Measurements from ENCODE around the gene BMF. TPM values are rescaled to one million over a fixed set of nuclear protein-coding genes. Genes with fewer than 3 reads are reported as not detected.
A peak's percentile ranks its signal among the peaks of the same experiment; 100 is the strongest.

BMF gene
- total RNA-seq, 1 experiment from 2014 or later, result 13.2 TPM

DNA sequence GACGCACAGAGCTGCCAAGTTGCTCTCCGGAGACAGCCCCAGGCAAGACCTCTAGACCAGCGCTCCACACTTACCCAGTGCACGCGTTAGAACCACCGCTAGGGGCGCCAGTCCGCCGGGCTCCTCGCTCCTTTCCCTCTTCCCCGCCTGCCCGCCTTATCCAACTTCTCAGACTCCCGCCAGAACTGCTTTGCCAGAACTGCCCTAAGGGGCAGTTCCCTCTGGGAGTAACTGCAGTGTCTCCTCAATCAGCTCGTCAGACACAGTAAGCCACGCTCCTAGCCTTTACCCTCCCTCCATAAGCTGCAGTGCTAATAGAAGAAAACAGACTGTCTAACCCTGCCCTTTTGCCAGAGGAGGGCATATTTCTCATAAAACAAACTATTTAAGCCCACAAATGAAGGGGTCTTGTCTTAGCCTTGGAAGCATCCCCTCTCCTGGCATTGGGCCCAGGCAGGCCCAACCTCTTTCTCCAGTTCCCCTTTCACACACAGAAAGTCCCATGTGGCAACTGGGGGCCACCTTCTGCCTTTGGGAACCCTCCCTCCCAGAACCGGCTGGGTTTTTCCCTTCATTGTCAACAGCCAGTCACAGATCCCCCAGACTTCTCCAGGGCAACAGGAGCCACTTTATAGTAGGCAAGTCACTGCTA lies 3.7 kb downstream of the BMF start:
- H3K4me1 Mint-ChIP-seq, result peaks cover 74 to 80% of the 10 kb centered on the region in 2 experiments
- no peak overlapping the region for H2BK120ac ChIP-seq (ENCODE audit: low read depth, low read length, poor library complexity, severe bottlenecking)

More for the DNA sequence above, 3.7 kb downstream of the BMF start:
- Histone ChIP-seq H2BK5ac (ENCODE audit: insufficient read length, low read length) (no peak overlapping the region), H4K8ac (replicated peaks; ENCODE audit: insufficient read length, low read depth, low read length) (no peak overlapping the region), H2BK20ac (ENCODE audit: low read depth, low read length, poor library complexity, severe bottlenecking) (no peak overlapping the region), H4K20me1 (ENCODE audit: control insufficient read depth, insufficient read depth, insufficient read length) (no peaks in the 10 kb centered on the region), H3K23ac (ENCODE audit: insufficient read length, low read depth, low read length) (no peak overlapping the region), H2AK5ac (ENCODE audit: insufficient read length, low read length) (no peak overlapping the region), H2BK15ac (ENCODE audit: low read depth, low read length) (no peak overlapping the region), H3K9me3 (ENCODE audit: control insufficient read depth, low read depth, low read length) (no peaks in the 10 kb centered on the region), H3K27me3 (ENCODE audit: insufficient read depth, low read length) (no peaks in the 10 kb centered on the region; the same call in 1 of the 2 replicates), H4K5ac (ENCODE audit: insufficient read length, low read depth, low read length) (no peak overlapping the region), H3K27ac (ENCODE audit: insufficient read length, low read depth, low read length) (no peak overlapping the region), H3K79me1 (ENCODE audit: insufficient read depth, low read depth, low read length, poor library complexity, severe bottlenecking) (no peaks in the 10 kb centered on the region), H2AFZ (ENCODE audit: low read length) (no peak overlapping the region), H3K56ac (ENCODE audit: insufficient read length, low read depth, low read length) (no peak overlapping the region), H3K18ac (ENCODE audit: insufficient read length, low read depth, low read length) (no peak overlapping the region), H4K91ac (ENCODE audit: insufficient read length, low read depth, low read length) (no peak overlapping the region), H3K79me2 (ENCODE audit: insufficient read depth, low read length) (no peaks in the 10 kb centered on the region), H3K14ac (ENCODE audit: insufficient read depth, low read length) (no peak overlapping the region), H3T11ph (ENCODE audit: low read length) (no peak overlapping the region), H3K23me2 (ENCODE audit: insufficient read length, low read depth, low read length, poor library complexity, severe bottlenecking) (peaks cover 15% of the 10 kb centered on the region), H3K4me2 (ENCODE audit: insufficient read depth, insufficient read length, low read length) (no peak overlapping the region), H2BK12ac (ENCODE audit: insufficient read length, low read depth, low read length) (no peak overlapping the region), H3K4me1 (ENCODE audit: insufficient read depth, low read length) (peaks cover 41% of the 10 kb centered on the region), H3K9ac (ENCODE audit: extremely low read depth, insufficient read length, low read length) (peak overlapping the region; percentile 25), H3K4ac (ENCODE audit: low read depth, low read length) (no peak overlapping the region)
- Mint-ChIP-seq H3K36me3 (ENCODE audit: insufficient read depth in 1 of 3, low read depth in 3 of 3) (peaks cover 12 to 37% (median 14%) of the 10 kb centered on the region in 3 experiments), H3K4me3 (peak overlapping the region in 1 of 2 experiments; percentile 62; a peak in 4 of 5 replicates), H3K27me3 (ENCODE audit: low read depth) (peaks cover 5% of the 10 kb centered on the region), H3K27ac (peak overlapping the region; percentile 21 to 82 (median 47); a peak in 5 of 7 replicates), H3K9me3 (no peaks in the 10 kb centered on the region; a peak in 1 of 5 replicates)
- peak; percentile 96 for DNase-seq
- TF ChIP-seq, protein P1, sequence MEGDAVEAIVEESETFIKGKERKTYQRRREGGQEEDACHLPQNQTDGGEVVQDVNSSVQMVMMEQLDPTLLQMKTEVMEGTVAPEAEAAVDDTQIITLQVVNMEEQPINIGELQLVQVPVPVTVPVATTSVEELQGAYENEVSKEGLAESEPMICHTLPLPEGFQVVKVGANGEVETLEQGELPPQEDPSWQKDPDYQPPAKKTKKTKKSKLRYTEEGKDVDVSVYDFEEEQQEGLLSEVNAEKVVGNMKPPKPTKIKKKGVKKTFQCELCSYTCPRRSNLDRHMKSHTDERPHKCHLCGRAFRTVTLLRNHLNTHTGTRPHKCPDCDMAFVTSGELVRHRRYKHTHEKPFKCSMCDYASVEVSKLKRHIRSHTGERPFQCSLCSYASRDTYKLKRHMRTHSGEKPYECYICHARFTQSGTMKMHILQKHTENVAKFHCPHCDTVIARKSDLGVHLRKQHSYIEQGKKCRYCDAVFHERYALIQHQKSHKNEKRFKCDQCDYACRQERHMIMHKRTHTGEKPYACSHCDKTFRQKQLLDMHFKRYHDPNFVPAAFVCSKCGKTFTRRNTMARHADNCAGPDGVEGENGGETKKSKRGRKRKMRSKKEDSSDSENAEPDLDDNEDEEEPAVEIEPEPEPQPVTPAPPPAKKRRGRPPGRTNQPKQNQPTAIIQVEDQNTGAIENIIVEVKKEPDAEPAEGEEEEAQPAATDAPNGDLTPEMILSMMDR (conservative IDR thresholded peaks at IDR 0.05), result peak; percentile 99
- no CpG with 5 or more reads among the region's 16 CpGs for WGBS (ENCODE audit: extremely low coverage, insufficient read length, low lambda C conversion rate)

Measured in H9 (cell line).